PC-3 (cell line): ENCODE measurements around the gene GATD1. TPM values are rescaled to one million over a fixed set of nuclear protein-coding genes. Genes with fewer than 3 reads are reported as not detected.

Source experiments
- ATAC-seq: fragments of 200-7000 bp; cut with Tn5 transposase; 2 replicates; pipeline ENCODE4 v1.9.1; 2020; ENCODE audit warnings: mild to moderate bottlenecking, moderate library complexity
- BruUV-seq: library from RNA; stranded (reverse); fragments of 400-500 nt; replicated peaks from 2 replicates; lab custom pipeline; 2021; lab: Mats Ljungman, UMichigan
- CTCF ChIA-PET: fragments of 300-600 bp; sonication (Branson Sonifier 250); formaldehyde crosslinking; loops from one replicate; lab custom pipeline; 2022; ENCODE audit warnings: antibody characterized with exemption; lab: Charles Lee
- POLR2A ChIA-PET: fragments of 300-600 bp; sonication (Branson Sonifier 250); formaldehyde crosslinking; loops from one replicate; lab custom pipeline; 2022; ENCODE audit warnings: antibody characterized with exemption; ENCODE audit not compliant: unreplicated experiment; lab: Charles Lee
- DNase-seq: peaks from one replicate; pipeline ENCODE4 v3.0.0-alpha.2; 2015
- H2AFZ ChIP-seq: fragments of 300-600 bp; sonication (generic); 2 replicates; pipeline ENCODE4 v1.6.0; 2016; ENCODE audit warnings: antibody characterized with exemption, low read length
- H3F3A ChIP-seq: fragments of 300-600 bp; sonication (generic); one replicate; pipeline ENCODE4 v1.6.0; 2017; ENCODE audit warnings: antibody characterized with exemption, low read length, control low read depth, mild to moderate bottlenecking; ENCODE audit not compliant: unreplicated experiment
- H3K27ac ChIP-seq: fragments of 300-600 bp; sonication (generic); 2 replicates; pipeline ENCODE4 v1.5.1; 2016; ENCODE audit warnings: mild to moderate bottlenecking, low read length
- H3K27me3 ChIP-seq: fragments of 300-600 bp; sonication (generic); 2 replicates; pipeline ENCODE4 v1.6.1; 2016; ENCODE audit warnings: low read length, mixed read lengths
- H3K36me3 ChIP-seq: fragments of 300-600 bp; sonication (generic); 2 replicates; pipeline ENCODE4 v1.6.1; 2016; ENCODE audit warnings: low read depth, mixed run types, low read length, mixed read lengths
- H3K4me1 ChIP-seq: fragments of 300-600 bp; sonication (generic); 2 replicates; pipeline ENCODE4 v1.5.1; 2016; ENCODE audit warnings: low read length; ENCODE audit not compliant: insufficient read depth
- H3K4me2 ChIP-seq: fragments of 300-600 bp; sonication (generic); 2 replicates; pipeline ENCODE4 v1.6.0; 2016; ENCODE audit warnings: low read length
- H3K4me3 ChIP-seq: fragments of 300-600 bp; sonication (generic); 2 replicates; pipeline ENCODE4 v1.5.1; 2016; ENCODE audit warnings: mild to moderate bottlenecking, low read length, mixed read lengths
- H3K79me2 ChIP-seq: fragments of 300-600 bp; sonication (generic); 2 replicates; pipeline ENCODE4 v1.6.1; 2017; ENCODE audit warnings: low read length, mixed read lengths
- H3K9ac ChIP-seq: fragments of 300-600 bp; sonication (generic); 2 replicates; pipeline ENCODE4 v1.6.0; 2016; ENCODE audit warnings: mild to moderate bottlenecking, low read length
- H3K9me2 ChIP-seq: fragments of 300-600 bp; sonication (generic); replicated peaks from 2 replicates; pipeline ENCODE4 v1.6.1; 2016; ENCODE audit warnings: mixed run types, low read length, mixed read lengths
- H3K9me3 ChIP-seq: fragments of 300-600 bp; sonication (generic); 2 replicates; pipeline ENCODE4 v1.6.1; 2016; ENCODE audit warnings: low read length, mixed read lengths
- H4K20me1 ChIP-seq: fragments of 300-600 bp; sonication (generic); 2 replicates; pipeline ENCODE4 v1.6.1; 2016; ENCODE audit warnings: low read length, mixed read lengths
- CTCF ChIP-seq: fragments of 300-600 bp; sonication (generic); conservative IDR thresholded peaks from 2 replicates; pipeline ENCODE4 v1.5.1; 2017; ENCODE audit warnings: antibody characterized with exemption, low read depth, mild to moderate bottlenecking, low read length
- EZH2 ChIP-seq: fragments of 300-600 bp; sonication (generic); IDR thresholded peaks from one replicate; pipeline ENCODE4 v1.6.1; 2017; ENCODE audit warnings: antibody characterized with exemption, mild to moderate bottlenecking, low read length; ENCODE audit not compliant: unreplicated experiment
- EZH2phosphoT487 ChIP-seq: fragments of 300-600 bp; sonication (generic); IDR thresholded peaks from 2 replicates; pipeline ENCODE4 v1.6.1; 2018; ENCODE audit warnings: mild to moderate bottlenecking, antibody characterized with exemption, low read length, borderline replicate concordance
- intact Hi-C: fragments of 100-400 bp; cut with micrococcal nuclease; formaldehyde crosslinking; loops from 2 replicates; pipeline ENCODE4 v1.9.0; 2023
- total RNA-seq: library from RNA; depleted of rRNA; stranded (reverse); fragments of >200 nt; gene quantifications from 2 replicates; pipeline ENCODE4 v1.2.3, GENCODE V29; 2014

The GATD1 gene
- total RNA-seq, 1 experiment from 2014 or later, result 39.7 TPM

DNA sequence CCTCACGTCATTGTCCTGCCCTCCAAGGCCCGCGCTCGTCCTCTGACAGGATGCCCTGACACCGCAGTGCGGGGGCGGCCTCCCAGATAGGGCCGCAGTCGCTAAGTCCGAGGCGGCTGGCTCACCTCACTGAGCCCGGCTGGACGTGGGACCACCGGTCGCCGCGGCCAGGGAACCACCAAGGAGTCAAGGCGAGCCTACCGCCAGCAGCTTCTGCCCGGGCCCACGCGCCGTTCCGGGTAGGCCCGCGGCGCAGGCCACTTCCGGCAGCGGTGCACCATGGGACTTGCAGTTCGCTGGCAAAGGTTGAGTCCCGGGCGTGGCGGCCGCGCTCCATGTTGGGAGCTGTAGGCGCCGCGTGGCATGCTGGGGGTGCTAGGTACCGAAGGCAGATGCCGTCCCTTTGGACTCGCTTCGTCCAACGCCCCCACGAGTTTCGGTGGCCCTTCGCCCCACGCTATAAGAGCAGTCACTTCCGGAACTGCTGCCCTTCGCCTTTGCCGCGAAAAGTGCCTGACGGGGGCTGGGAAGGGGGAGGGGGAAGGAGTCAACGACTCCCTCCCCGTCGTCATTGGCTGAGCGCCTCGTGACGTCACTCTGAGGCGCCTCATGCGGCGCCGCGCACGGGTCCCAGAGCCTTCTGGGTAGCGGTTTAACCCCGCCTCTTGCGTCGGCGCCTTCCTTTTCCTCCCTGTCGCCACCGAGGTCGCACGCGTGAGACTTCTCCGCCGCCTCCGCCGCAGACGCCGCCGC lies 32.2 kb upstream of the GATD1 start, which contains the start of gene RPLP2:
RPLP2 (plus strand) TSS at position 681 of the 753 bp plus-strand sequence. CDS start 268 bp downstream, outside the sequence.
- BruUV-seq, result no TSS peak
- H3K4me1 ChIP-seq, result peaks cover 26% of the 10 kb centered on the region
- peak; percentile 99 for DNase-seq

GRCh38 chr11:808427-809286 lies 31.4 kb upstream of the GATD1 start:
- ATAC-seq (no peak; the same call in 1 of the 2 replicates), DNase-seq (no peak)
- no peaks in the 10 kb centered on the region for H3K9me2 ChIP-seq
- peak overlapping the region; percentile 93 for H3K27ac ChIP-seq
- H3F3A ChIP-seq, result no peaks in the 10 kb centered on the region
- H3K79me2 ChIP-seq, result peaks cover 50% of the 10 kb centered on the region
- H3K36me3 ChIP-seq, result peaks cover 31% of the 10 kb centered on the region
- peak overlapping the region; percentile 88 for H2AFZ ChIP-seq
- H3K9ac ChIP-seq, result peak overlapping the region; percentile 95
- intact Hi-C loops, result no loop called here
- peak overlapping the region; percentile 93 for H3K4me3 ChIP-seq
- H3K27me3 ChIP-seq, result no peaks in the 10 kb centered on the region
- POLR2A ChIA-PET, result interaction anchor here (0.7 kb wide), 1 partner anchor 195 kb away, joined by 3 read pairs; no protein-coding TSS in a partner anchor
- H3K4me2 ChIP-seq, result peak overlapping the region; percentile 99
- peaks cover 28% of the 10 kb centered on the region for H3K4me1 ChIP-seq
- TF ChIP-seq EZH2phosphoT487, result no peak
- no peak for TF ChIP-seq EZH2
- no peak for TF ChIP-seq CTCF
- H4K20me1 ChIP-seq, result peaks cover 32% of the 10 kb centered on the region
- BruUV-seq, result TSS peak; percentile 83
- no peaks in the 10 kb centered on the region for H3K9me3 ChIP-seq
- CTCF ChIA-PET, result interaction anchor here (1.1 kb wide), 1 partner anchor 26 kb away, joined by 3 read pairs; no protein-coding TSS in a partner anchor

More for the DNA sequence above, 32.2 kb upstream of the GATD1 start, which contains the start of gene RPLP2:
- peaks cover 33% of the 10 kb centered on the region for H3K36me3 ChIP-seq
- H3F3A ChIP-seq, result peaks cover 5% of the 10 kb centered on the region
- H3K9me2 ChIP-seq, result no peaks in the 10 kb centered on the region
- H3K9me3 ChIP-seq, result no peaks in the 10 kb centered on the region
- peak within 1 kb of the TSS; percentile 99 for H3K4me2 ChIP-seq
- CTCF ChIA-PET, result interaction anchor here (1.1 kb wide), 1 partner anchor 25 kb away, joined by 3 read pairs; no protein-coding TSS in a partner anchor
- H3K4me3 ChIP-seq, result peak within 1 kb of the TSS; percentile 93
- no peak for TF ChIP-seq EZH2
- TF ChIP-seq EZH2phosphoT487, result no peak
- no peak for TF ChIP-seq CTCF
- intact Hi-C loops, result no loop called here
- no peaks in the 10 kb centered on the region for H3K27me3 ChIP-seq
- peaks cover 50% of the 10 kb centered on the region for H3K79me2 ChIP-seq
- POLR2A ChIA-PET, result interaction anchor here (0.5 to 0.7 kb wide), 2 partner anchors 13 to 196 kb away, joined by 3 read pairs; no protein-coding TSS in a partner anchor
- peak; percentile 82 for ATAC-seq
- H3K27ac ChIP-seq, result peak within 1 kb of the TSS; percentile 93
- H2AFZ ChIP-seq, result peak within 1 kb of the TSS; percentile 88
- peaks cover 34% of the 10 kb centered on the region for H4K20me1 ChIP-seq
- H3K9ac ChIP-seq, result peak within 1 kb of the TSS; percentile 95
